ENCODE results near the gene HDDC3.
A peak's percentile ranks its signal among the peaks of the same experiment; 100 is the strongest.

The HDDC3 gene

GRCh38 chr15:90966262-90966661 is 33.9 kb upstream of the HDDC3 start:
- peaks cover 5% of the 10 kb centered on the region for H4K20me1 ChIP-seq (ENCODE audit: insufficient read depth, low read length, poor library complexity, severe bottlenecking)
- peaks cover 11% of the 10 kb centered on the region; the same call in 1 of the 2 replicates for H3K79me2 ChIP-seq (ENCODE audit: insufficient read depth, low read length)
- H3K36me3 ChIP-seq (ENCODE audit: insufficient read depth, low read length), result peaks cover 75% of the 10 kb centered on the region
- no peak overlapping the region for H3K4me2 ChIP-seq (ENCODE audit: low read depth, low read length, poor library complexity, severe bottlenecking)
- H3K9me2 ChIP-seq (replicated peaks; ENCODE audit: low read depth, low read length), result no peaks in the 10 kb centered on the region
- H3K27me3 ChIP-seq (ENCODE audit: insufficient read depth, low read length, poor library complexity, severe bottlenecking), result no peaks in the 10 kb centered on the region
- TF ChIP-seq, protein P1, sequence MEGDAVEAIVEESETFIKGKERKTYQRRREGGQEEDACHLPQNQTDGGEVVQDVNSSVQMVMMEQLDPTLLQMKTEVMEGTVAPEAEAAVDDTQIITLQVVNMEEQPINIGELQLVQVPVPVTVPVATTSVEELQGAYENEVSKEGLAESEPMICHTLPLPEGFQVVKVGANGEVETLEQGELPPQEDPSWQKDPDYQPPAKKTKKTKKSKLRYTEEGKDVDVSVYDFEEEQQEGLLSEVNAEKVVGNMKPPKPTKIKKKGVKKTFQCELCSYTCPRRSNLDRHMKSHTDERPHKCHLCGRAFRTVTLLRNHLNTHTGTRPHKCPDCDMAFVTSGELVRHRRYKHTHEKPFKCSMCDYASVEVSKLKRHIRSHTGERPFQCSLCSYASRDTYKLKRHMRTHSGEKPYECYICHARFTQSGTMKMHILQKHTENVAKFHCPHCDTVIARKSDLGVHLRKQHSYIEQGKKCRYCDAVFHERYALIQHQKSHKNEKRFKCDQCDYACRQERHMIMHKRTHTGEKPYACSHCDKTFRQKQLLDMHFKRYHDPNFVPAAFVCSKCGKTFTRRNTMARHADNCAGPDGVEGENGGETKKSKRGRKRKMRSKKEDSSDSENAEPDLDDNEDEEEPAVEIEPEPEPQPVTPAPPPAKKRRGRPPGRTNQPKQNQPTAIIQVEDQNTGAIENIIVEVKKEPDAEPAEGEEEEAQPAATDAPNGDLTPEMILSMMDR (conservative IDR thresholded peaks at IDR 0.05; ENCODE audit: low read length), result no peak
- no peak for TF ChIP-seq EZH2phosphoT487 (IDR thresholded peaks at IDR 0.05; ENCODE audit: borderline replicate concordance)
- H3K4me1 ChIP-seq (ENCODE audit: insufficient read depth, low read length, poor library complexity, severe bottlenecking), result no peaks in the 10 kb centered on the region
- H3K4me3 ChIP-seq (ENCODE audit: low read length, poor library complexity, severe bottlenecking), result no peak overlapping the region
- H3K9ac ChIP-seq (ENCODE audit: low read depth, low read length, poor library complexity, severe bottlenecking), result no peak overlapping the region
- H3F3A ChIP-seq (ENCODE audit: low read depth), result 0 out of 2 replicates have a peak, but pooled peaks cover 2% of the 10 kb centered on the region
- no peak overlapping the region for H2AFZ ChIP-seq (ENCODE audit: low read length)
- H3K9me3 ChIP-seq (ENCODE audit: insufficient read depth, low read depth, low read length), result no peaks in the 10 kb centered on the region

DNA sequence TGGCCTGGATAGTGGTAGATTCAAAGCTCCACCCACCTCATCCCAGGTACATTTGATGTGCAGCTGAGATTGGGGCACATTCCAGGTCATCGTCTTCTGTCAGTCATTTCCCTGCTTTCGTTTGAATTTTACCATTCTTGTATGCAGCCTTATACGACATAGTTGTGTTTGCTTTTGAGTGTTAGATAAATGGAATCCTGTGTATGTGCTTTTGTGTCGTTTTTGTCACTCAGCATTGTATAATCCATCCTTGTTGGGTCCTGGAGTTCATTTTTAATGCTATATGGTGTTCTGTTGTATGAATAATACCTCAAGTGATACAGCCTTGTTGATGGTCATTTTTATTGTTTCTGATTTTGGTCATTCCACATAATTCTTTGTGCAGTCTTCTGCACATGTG is 29.7 kb upstream of the HDDC3 start:
- Histone ChIP-seq H3F3A (ENCODE audit: low read depth) (0 out of 2 replicates have a peak, but pooled peaks cover 2% of the 10 kb centered on the region), H3K4me2 (ENCODE audit: low read depth, low read length, poor library complexity, severe bottlenecking) (peak overlapping the region; percentile 2), H3K9me2 (replicated peaks; ENCODE audit: low read depth, low read length) (no peaks in the 10 kb centered on the region), H3K9ac (ENCODE audit: low read depth, low read length, poor library complexity, severe bottlenecking) (no peak overlapping the region), H3K79me2 (ENCODE audit: insufficient read depth, low read length) (peaks cover 29% of the 10 kb centered on the region), H3K36me3 (ENCODE audit: insufficient read depth, low read length) (peaks cover 52% of the 10 kb centered on the region; the same call in 1 of the 2 replicates), H3K4me1 (ENCODE audit: insufficient read depth, low read length, poor library complexity, severe bottlenecking) (peaks cover 1% of the 10 kb centered on the region), H2AFZ (ENCODE audit: low read length) (no peak overlapping the region), H3K9me3 (ENCODE audit: insufficient read depth, low read depth, low read length) (no peaks in the 10 kb centered on the region), H4K20me1 (ENCODE audit: insufficient read depth, low read length, poor library complexity, severe bottlenecking) (no peaks in the 10 kb centered on the region), H3K4me3 (ENCODE audit: low read length, poor library complexity, severe bottlenecking) (no peak overlapping the region), H3K27me3 (ENCODE audit: insufficient read depth, low read length, poor library complexity, severe bottlenecking) (no peaks in the 10 kb centered on the region)
- no peak for TF ChIP-seq EZH2phosphoT487 (IDR thresholded peaks at IDR 0.05; ENCODE audit: borderline replicate concordance)
- TF ChIP-seq, protein P1 (conservative IDR thresholded peaks at IDR 0.05; ENCODE audit: low read length), result no peak

GRCh38 chr15:90960298-90961091 is 28.1 kb upstream of the HDDC3 start:
- Histone ChIP-seq H2AFZ (ENCODE audit: low read length) (no peak overlapping the region), H3K9me3 (ENCODE audit: insufficient read depth, low read depth, low read length) (no peaks in the 10 kb centered on the region), H3K9me2 (replicated peaks; ENCODE audit: low read depth, low read length) (no peaks in the 10 kb centered on the region), H3K27me3 (ENCODE audit: insufficient read depth, low read length, poor library complexity, severe bottlenecking) (no peaks in the 10 kb centered on the region), H3K4me2 (ENCODE audit: low read depth, low read length, poor library complexity, severe bottlenecking) (no peak overlapping the region), H3K9ac (ENCODE audit: low read depth, low read length, poor library complexity, severe bottlenecking) (no peak overlapping the region), H4K20me1 (ENCODE audit: insufficient read depth, low read length, poor library complexity, severe bottlenecking) (peaks cover 5% of the 10 kb centered on the region), H3K36me3 (ENCODE audit: insufficient read depth, low read length) (peaks cover 40% of the 10 kb centered on the region; the same call in 1 of the 2 replicates), H3K4me3 (ENCODE audit: low read length, poor library complexity, severe bottlenecking) (no peak overlapping the region), H3K4me1 (ENCODE audit: insufficient read depth, low read length, poor library complexity, severe bottlenecking) (peaks cover 14% of the 10 kb centered on the region), H3K79me2 (ENCODE audit: insufficient read depth, low read length) (peaks cover 44% of the 10 kb centered on the region), H3F3A (ENCODE audit: low read depth) (no peaks in the 10 kb centered on the region)
- TF ChIP-seq, protein P1 (conservative IDR thresholded peaks at IDR 0.05; ENCODE audit: low read length), result no peak
- TF ChIP-seq EZH2phosphoT487 (IDR thresholded peaks at IDR 0.05; ENCODE audit: borderline replicate concordance), result no peak
